LNCaP clone FGC (cell line): ENCODE results near the gene ECM1.

Source experiments
- DNase-seq: peaks from one replicate; pipeline ENCODE4 v3.0.0-alpha.2; 2011; ENCODE audit warnings: low read depth
- H3K4me3 ChIP-seq: 2 replicates; pipeline ENCODE4 v1.5.1; 2011; ENCODE audit warnings: mild to moderate bottlenecking, low read depth, low read length, control low read depth
- CTCF ChIP-seq: IDR thresholded peaks from 2 replicates; pipeline ENCODE4 v1.5.1; 2012; ENCODE audit warnings: mild to moderate bottlenecking; ENCODE audit not compliant: control insufficient read depth, insufficient read depth; ENCODE audit errors: extremely low read depth

The ECM1 gene

GRCh38 chr1:150511551-150511950, 3.6 kb downstream of the ECM1 start:
- no peak for DNase-seq
- no peak overlapping the region for H3K4me3 ChIP-seq
- TF ChIP-seq CTCF = no peak

- no peak for TF ChIP-seq CTCF
- no peak for DNase-seq
- no peak overlapping the region for H3K4me3 ChIP-seq
Measured at GRCh38 chr1:150511985-150512660, 4.2 kb downstream of the ECM1 start.

- no peak for DNase-seq
- TF ChIP-seq CTCF = no peak
- no peak overlapping the region for H3K4me3 ChIP-seq
Measured at GRCh38 chr1:150512846-150513245, 4.9 kb downstream of the ECM1 start.

GRCh38 chr1:150513351-150513791, 5.5 kb downstream of the ECM1 start:
- DNase-seq = no peak
- no peak for TF ChIP-seq CTCF
- no peak overlapping the region for H3K4me3 ChIP-seq

GRCh38 chr1:150514260-150514659, 6.4 kb downstream of the ECM1 start:
- no peak for TF ChIP-seq CTCF
- no peak overlapping the region for H3K4me3 ChIP-seq
- DNase-seq = no peak

- no peak for TF ChIP-seq CTCF
- no peak for DNase-seq
- H3K4me3 ChIP-seq = peak overlapping the region; percentile 60
Measured at GRCh38 chr1:150514913-150515327, 7.0 kb downstream of the ECM1 start.
